Measurements from ENCODE around the gene EFNA1. TPM values are rescaled to one million over a fixed set of nuclear protein-coding genes. Genes with fewer than 3 reads are reported as not detected.

The EFNA1 gene
- total and polyA plus RNA-seq, 2 of the 13 experiments (the other 11 are each of a cell fraction or from before 2014, with no cell fraction given): 81.8 to 874 TPM

- TF ChIP-seq FOXM1 (CRISPR knock-in tag; IDR thresholded peaks at IDR 0.05) (no peak), GLMP (CRISPR knock-in tag; IDR thresholded peaks at IDR 0.05; ENCODE audit: borderline replicate concordance) (no peak), ZIK1 (CRISPR knock-in tag; IDR thresholded peaks at IDR 0.05; ENCODE audit: borderline replicate concordance, low read depth) (no peak), SKI (IDR thresholded peaks at IDR 0.05; ENCODE audit: partially characterized antibody) (peak; percentile 44), NR2F1 (CRISPR knock-in tag; IDR thresholded peaks at IDR 0.05) (no peak), ZNF577 (CRISPR knock-in tag; IDR thresholded peaks at IDR 0.05; ENCODE audit: borderline replicate concordance, low read depth) (no peak), ZNF10 (CRISPR knock-in tag; IDR thresholded peaks at IDR 0.05; ENCODE audit: borderline replicate concordance, low read depth) (no peak), SMC3 (IDR thresholded peaks at IDR 0.05; ENCODE audit: low read length) (no peak), BRF2 (CRISPR knock-in tag; IDR thresholded peaks at IDR 0.05) (no peak), ZFP1 (CRISPR knock-in tag; IDR thresholded peaks at IDR 0.05) (peak; percentile 98), ZNF383 (CRISPR knock-in tag; IDR thresholded peaks at IDR 0.05; ENCODE audit: borderline replicate concordance) (no peak), KAT8 (CRISPR knock-in tag; IDR thresholded peaks at IDR 0.05) (no peak), BCL6 (CRISPR knock-in tag; IDR thresholded peaks at IDR 0.05) (peak; percentile 78), NR2C2 (CRISPR knock-in tag; IDR thresholded peaks at IDR 0.05; ENCODE audit: borderline replicate concordance) (0 out of 2 replicates have a peak, but pooled peaks have one; percentile 19), MED8 (CRISPR knock-in tag; IDR thresholded peaks at IDR 0.05; ENCODE audit: insufficient replicate concordance) (no peak), ZEB1 (IDR thresholded peaks at IDR 0.05; ENCODE audit: insufficient replicate concordance, low read depth) (no peak), MED1 (CRISPR knock-in tag; IDR thresholded peaks at IDR 0.05) (peak; percentile 41; the same call in 1 of the 2 replicates), ESRRA (CRISPR knock-in tag; IDR thresholded peaks at IDR 0.05; ENCODE audit: low read depth) (no peak), GATAD2A (CRISPR knock-in tag; IDR thresholded peaks at IDR 0.05) (0 out of 2 replicates have a peak, but pooled peaks have one; percentile 21), NFE2L1 (CRISPR knock-in tag; IDR thresholded peaks at IDR 0.05; ENCODE audit: borderline replicate concordance) (no peak), MTERF4 (CRISPR knock-in tag; IDR thresholded peaks at IDR 0.05) (no peak), YY1 (IDR thresholded peaks at IDR 0.05; ENCODE audit: insufficient read depth, insufficient replicate concordance, low read depth, low read length) (no peak)
These were observed 24.4 kb upstream of the EFNA1 start (continued) for GRCh38 chr1:155103325-155103724.

Data from HepG2 (cell line).